Skeletal muscle satellite cell (primary cell): ENCODE data around the gene SIAH1.

Experiments used
- H3K27me3 ChIP-seq: 2 replicates; pipeline ENCODE4 v1.7.0; 2013; ENCODE audit warnings: low read length; ENCODE audit not compliant: control insufficient read depth, insufficient read depth
- H3K36me3 ChIP-seq: 2 replicates; pipeline ENCODE4 v1.7.0; 2013; ENCODE audit warnings: mild to moderate bottlenecking, control low read depth, low read length; ENCODE audit not compliant: insufficient read depth
- H3K4me1 ChIP-seq: 2 replicates; pipeline ENCODE4 v1.7.0; 2013; ENCODE audit warnings: low read length; ENCODE audit not compliant: control insufficient read depth, insufficient read depth
- H3K4me2 ChIP-seq: 2 replicates; pipeline ENCODE4 v1.7.0; 2013; ENCODE audit warnings: mild to moderate bottlenecking, low read length
- H3K4me3 ChIP-seq: 2 replicates; pipeline ENCODE4 v1.7.0; 2013; ENCODE audit warnings: low read length
- H3K9ac ChIP-seq: 2 replicates; pipeline ENCODE4 v1.7.0; 2013; ENCODE audit warnings: mild to moderate bottlenecking, low read depth, low read length, moderate library complexity
- H3K9me3 ChIP-seq: replicated peaks from 2 replicates; pipeline ENCODE4 v1.7.0; 2013; ENCODE audit warnings: mild to moderate bottlenecking, control low read depth, low read length

The SIAH1 gene

DNA sequence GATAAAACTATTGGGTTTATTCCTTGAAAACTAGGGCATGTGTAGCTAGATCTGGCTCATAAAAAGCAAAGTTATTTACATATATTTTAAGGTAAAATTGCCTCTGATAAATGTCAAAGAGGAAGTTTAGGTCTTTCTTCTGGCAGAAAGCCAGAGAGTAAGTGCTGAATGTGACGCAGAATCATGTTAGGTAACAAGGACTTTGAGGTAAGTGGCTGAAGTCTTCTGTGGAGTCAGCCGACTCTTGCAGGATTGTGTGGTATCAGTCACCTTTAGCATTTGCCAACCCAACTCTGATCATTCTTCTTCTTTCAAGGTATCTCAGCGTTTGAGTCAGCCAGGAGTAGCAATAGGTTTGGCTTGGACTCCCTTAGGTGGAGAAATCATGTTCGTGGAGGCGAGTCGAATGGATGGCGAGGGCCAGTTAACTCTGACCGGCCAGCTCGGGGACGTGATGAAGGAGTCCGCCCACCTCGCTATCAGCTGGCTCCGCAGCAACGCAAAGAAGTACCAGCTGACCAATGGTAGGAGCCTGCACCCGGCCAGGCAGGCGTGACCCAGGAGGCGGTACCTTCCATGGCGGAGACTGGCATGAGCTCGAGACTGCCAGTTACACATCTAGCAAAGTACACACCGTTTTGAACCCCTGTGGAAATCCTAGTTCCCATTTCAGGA is 37.9 kb downstream of the SIAH1 start:
- H3K36me3 ChIP-seq = peaks cover 55% of the 10 kb centered on the region
- H3K4me2 ChIP-seq = no peak overlapping the region
- H3K27me3 ChIP-seq = no peaks in the 10 kb centered on the region
- H3K9me3 ChIP-seq = no peaks in the 10 kb centered on the region
- H3K9ac ChIP-seq = no peak overlapping the region
- H3K4me3 ChIP-seq = no peak overlapping the region
- H3K4me1 ChIP-seq = no peaks in the 10 kb centered on the region

DNA sequence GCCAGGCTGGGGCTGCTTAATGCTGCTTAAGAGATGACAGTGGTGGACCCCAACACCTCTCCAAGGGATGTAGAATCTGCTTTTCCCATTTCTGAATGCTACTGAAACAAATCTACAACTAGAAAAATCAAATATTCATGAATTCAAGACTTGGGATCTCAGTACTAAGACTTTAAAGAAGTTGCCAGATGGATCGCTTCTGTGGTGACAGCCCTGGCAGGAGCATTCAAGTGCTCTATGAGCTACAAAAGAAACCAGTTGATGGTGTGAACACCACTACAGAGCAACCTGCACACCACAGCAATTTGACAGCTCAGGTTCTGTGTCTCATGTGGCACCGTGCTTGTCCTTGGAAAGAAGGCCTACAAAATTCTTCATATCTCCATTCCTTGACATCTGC is 42.6 kb downstream of the SIAH1 start:
- Histone ChIP-seq H3K4me2 (no peak overlapping the region), H3K4me1 (no peaks in the 10 kb centered on the region), H3K9ac (no peak overlapping the region), H3K27me3 (no peaks in the 10 kb centered on the region), H3K9me3 (no peaks in the 10 kb centered on the region), H3K36me3 (peaks cover 26% of the 10 kb centered on the region), H3K4me3 (no peak overlapping the region)

DNA sequence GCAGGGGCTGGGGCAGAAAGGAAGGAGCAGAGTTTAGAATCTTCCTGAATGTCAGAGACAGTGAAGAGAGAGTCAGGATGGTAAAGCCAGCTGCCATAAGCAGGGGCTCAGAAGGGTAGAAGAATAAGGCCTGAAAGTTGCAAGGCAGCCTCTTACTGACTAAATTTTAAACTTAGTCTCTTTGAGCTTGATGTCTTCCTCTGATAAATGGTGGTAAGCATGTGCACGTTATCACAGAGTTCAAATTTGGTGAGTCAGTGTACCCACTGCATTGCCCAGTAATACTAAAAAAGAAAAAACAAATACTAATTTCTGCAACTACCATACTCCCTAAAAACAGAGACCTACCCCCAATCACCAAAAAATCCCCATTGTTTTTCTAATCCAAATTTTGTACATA is 45.2 kb downstream of the SIAH1 start:
- no peaks in the 10 kb centered on the region for H3K9me3 ChIP-seq
- H3K27me3 ChIP-seq = no peaks in the 10 kb centered on the region
- peaks cover 31% of the 10 kb centered on the region for H3K36me3 ChIP-seq
- no peak overlapping the region for H3K4me3 ChIP-seq
- no peak overlapping the region for H3K9ac ChIP-seq
- peaks cover 8% of the 10 kb centered on the region for H3K4me1 ChIP-seq
- H3K4me2 ChIP-seq = no peak overlapping the region

DNA sequence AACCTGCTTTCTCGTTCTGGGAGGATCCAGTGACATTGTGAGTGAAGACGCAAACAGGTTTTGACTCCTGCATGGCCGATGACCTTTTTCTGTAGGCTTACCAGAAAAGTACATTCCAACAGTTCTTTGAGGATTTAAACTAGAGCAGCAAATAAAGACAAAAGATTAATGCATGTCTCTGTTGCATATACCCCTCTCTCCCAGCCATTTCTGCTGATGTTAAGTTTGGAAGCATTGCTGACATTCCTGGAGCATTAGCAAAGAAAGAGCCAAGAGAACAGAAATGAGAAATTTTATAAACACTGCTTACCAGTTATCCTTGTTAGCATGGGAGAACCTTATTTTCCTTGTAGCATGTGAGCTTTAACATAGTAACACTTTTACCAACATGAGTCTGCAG is 49.3 kb downstream of the SIAH1 start:
- H3K27me3 ChIP-seq = no peaks in the 10 kb centered on the region
- no peak overlapping the region for H3K9ac ChIP-seq
- H3K4me3 ChIP-seq = no peak overlapping the region
- no peaks in the 10 kb centered on the region for H3K9me3 ChIP-seq
- peaks cover 21% of the 10 kb centered on the region for H3K36me3 ChIP-seq
- H3K4me2 ChIP-seq = no peak overlapping the region
- peaks cover 8% of the 10 kb centered on the region for H3K4me1 ChIP-seq

DNA sequence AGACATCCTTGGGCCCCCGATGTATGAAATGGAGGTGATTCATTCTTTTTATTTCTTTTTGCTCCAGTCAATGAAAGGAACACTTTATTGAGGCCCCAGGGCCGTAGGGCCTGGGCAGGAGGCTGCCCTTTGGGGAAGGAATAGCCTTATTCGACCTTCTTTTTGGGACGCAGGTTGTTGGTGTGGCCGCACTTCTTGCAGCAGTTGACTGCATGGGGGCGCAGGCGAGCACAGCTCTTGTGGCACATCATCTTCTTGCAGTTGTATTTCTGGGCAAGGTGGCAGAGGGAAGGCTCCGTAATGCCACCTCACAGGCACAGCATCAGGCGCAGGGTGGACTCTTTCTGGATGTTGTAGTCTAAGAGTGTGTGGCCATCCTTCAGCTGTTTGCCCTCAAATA is 50.9 kb downstream of the SIAH1 start:
- Histone ChIP-seq H3K4me2 (no peak overlapping the region), H3K36me3 (peaks cover 21% of the 10 kb centered on the region), H3K4me1 (peaks cover 11% of the 10 kb centered on the region), H3K9me3 (no peaks in the 10 kb centered on the region), H3K9ac (no peak overlapping the region), H3K27me3 (no peaks in the 10 kb centered on the region), H3K4me3 (no peak overlapping the region)

DNA sequence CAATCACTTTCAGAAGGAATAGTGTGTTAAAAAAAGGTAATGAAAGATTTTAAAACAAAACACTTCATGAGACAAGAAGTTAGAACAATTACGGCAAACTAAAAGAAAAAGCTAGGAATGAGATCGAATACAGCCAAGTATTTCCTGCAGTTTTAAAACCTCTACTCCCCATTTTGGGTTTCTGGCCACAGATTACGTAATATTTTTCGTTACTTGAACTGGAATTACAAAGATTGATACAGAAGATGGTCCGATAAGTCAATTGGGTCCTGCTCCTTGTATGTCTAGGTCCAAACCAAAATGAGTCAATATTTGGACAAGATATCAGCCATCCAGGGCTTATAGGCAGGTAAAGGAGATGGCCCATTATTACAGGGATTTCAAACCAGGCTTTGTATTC is 52.2 kb downstream of the SIAH1 start:
- Histone ChIP-seq H3K9ac (no peak overlapping the region), H3K27me3 (no peaks in the 10 kb centered on the region), H3K9me3 (no peaks in the 10 kb centered on the region), H3K4me3 (no peak overlapping the region), H3K36me3 (peaks cover 21% of the 10 kb centered on the region), H3K4me1 (peaks cover 11% of the 10 kb centered on the region), H3K4me2 (no peak overlapping the region)

DNA sequence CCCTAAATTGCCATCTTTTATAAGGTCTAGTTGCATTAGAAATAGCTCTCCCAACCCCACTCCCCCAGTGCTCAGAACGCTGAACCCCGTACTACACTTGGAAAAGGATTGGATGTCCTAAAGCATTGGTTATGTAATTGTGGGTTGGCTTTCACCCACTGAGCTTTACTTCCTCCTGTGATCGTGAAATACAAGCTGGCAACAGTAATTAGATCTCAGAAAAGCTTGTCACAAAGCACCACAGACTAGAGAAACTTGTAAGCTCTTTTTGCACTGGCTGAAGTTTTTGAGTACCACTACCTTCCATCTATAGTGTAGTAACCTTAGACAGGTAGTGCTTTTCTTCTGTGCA is 54.4 kb downstream of the SIAH1 start:
- Histone ChIP-seq H3K4me3 (no peak overlapping the region), H3K4me2 (no peak overlapping the region), H3K4me1 (peaks cover 6% of the 10 kb centered on the region), H3K36me3 (peaks cover 13% of the 10 kb centered on the region), H3K9ac (no peak overlapping the region), H3K27me3 (no peaks in the 10 kb centered on the region), H3K9me3 (no peaks in the 10 kb centered on the region)

DNA sequence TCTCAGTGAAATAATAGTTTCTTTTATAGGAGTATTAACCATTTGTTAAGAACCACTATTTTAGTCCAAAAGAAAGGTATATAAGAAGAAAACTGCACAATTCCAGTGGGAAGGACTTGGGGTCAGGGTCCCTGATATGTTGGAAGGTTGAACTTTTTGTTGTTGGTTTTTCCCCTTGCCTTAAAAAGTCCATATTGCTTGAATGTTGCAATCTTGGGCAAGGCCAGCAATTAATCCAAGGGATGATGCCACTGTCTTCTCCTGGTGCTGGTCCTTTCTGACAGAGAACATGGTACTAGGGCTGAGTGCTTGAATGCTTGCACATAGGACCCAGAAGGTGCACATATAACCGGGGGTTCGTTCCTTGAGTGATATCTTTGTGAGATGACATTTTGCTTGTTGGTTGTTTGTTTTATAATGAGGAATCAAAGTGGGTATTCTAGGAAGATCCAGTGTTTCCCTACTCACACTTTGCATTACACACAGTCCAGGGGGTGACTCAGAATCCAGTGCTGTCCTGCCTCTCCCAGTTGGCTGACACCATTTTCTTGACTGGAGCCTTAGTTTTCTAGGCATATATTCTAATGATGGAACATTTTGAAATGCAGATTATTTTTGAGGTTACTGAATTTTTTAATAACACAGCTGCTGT is 54.9 kb downstream of the SIAH1 start:
- H3K4me2 ChIP-seq = no peak overlapping the region
- H3K4me1 ChIP-seq = peaks cover 3% of the 10 kb centered on the region
- H3K27me3 ChIP-seq = no peaks in the 10 kb centered on the region
- H3K36me3 ChIP-seq = peaks cover 13% of the 10 kb centered on the region
- H3K9me3 ChIP-seq = no peaks in the 10 kb centered on the region
- H3K4me3 ChIP-seq = no peak overlapping the region
- no peak overlapping the region for H3K9ac ChIP-seq

DNA sequence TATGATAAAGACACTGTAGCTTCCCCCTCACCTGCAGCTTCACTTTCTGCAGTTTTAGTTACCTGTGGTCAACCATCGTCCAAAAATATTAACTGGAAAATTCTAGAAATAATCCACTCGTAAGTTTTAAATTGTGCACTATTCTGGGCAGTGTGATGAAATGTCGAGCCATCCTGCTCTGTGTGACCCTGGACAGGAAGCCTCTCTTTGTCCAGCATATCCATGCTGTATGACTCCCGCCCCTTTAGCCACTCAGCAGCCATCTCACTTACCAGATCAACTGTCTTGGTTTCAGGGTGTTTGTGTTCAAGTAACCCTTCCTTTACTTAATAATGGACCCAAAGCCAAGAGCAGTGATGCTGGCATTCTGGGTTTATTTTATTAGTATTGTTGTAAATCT is 56.1 kb downstream of the SIAH1 start:
- Histone ChIP-seq H3K27me3 (no peaks in the 10 kb centered on the region), H3K9me3 (no peaks in the 10 kb centered on the region), H3K4me1 (peaks cover 3% of the 10 kb centered on the region), H3K9ac (no peak overlapping the region), H3K4me2 (no peak overlapping the region), H3K4me3 (no peak overlapping the region), H3K36me3 (peaks cover 2% of the 10 kb centered on the region)

DNA sequence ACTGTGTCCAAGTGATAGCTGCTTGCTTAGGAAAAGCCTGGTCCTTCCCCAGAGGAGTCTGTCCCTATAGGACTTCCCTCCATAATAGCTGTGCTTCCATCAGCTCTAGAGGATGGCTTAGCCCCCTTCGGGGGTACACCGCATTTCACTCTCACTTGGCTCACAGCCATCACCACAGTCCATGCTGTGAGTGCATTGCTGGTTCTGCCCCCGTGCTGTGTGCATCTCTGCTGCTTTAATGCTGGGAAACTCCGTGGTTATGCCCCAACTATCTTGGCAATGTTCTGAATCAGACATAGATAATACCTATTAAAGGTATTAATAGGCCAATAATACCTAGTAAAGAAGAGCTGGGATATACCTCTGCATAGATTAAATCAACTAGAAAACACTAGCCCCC is 58.3 kb downstream of the SIAH1 start:
- no peaks in the 10 kb centered on the region for H3K9me3 ChIP-seq
- no peak overlapping the region for H3K4me2 ChIP-seq
- H3K4me3 ChIP-seq = no peak overlapping the region
- no peak overlapping the region for H3K9ac ChIP-seq
- peaks cover 5% of the 10 kb centered on the region for H3K36me3 ChIP-seq
- H3K4me1 ChIP-seq = peaks cover 4% of the 10 kb centered on the region
- no peaks in the 10 kb centered on the region for H3K27me3 ChIP-seq

DNA sequence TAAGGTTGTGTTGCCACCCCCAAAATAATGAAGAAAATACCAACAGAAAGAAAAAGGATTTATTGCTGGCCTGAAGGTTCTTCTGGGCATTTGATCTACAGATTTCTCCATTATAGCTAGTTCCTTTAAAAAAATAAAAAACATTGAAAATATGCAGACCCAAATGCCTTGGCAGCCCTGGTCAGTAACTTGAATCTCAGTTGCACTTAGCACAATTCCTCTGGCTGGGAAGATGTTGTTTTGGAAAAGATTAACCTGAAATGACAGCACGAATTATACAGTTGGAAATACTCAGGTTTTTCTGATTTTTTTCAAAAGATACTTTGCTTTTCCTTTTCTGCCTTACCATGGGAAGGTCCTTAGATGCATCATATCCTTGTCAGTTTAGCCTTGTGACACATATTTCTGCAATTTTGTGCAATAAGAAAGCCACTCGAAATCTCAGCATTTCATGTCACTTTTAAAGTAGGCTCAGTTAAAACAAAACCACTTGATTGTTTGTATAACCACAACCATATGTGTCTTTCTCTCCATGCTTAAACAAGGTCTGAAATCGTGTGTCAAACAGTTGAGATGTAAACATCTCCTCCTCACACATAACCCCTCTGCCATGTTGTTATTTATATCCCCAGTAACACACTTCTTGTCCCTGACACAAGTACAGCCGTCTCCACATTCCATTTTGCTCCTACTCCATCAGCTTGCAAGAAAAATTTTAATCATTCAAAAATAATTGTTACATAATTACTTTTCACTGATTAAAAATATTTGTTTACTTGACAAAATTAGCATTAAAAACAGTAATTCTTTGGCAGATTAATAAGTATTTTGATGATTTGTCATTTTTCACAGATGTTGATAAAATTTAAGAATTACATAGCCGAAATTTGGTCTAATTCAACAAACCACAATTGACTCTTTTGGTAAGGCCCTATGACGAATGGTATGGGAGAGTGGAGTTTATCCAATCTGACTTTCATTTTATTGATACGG is 61.1 kb downstream of the SIAH1 start:
- H3K27me3 ChIP-seq = no peaks in the 10 kb centered on the region
- no peaks in the 10 kb centered on the region for H3K9me3 ChIP-seq
- peaks cover 9% of the 10 kb centered on the region for H3K4me1 ChIP-seq
- no peak overlapping the region for H3K4me3 ChIP-seq
- H3K36me3 ChIP-seq = peaks cover 5% of the 10 kb centered on the region
- H3K9ac ChIP-seq = no peak overlapping the region
- H3K4me2 ChIP-seq = no peak overlapping the region
